B cell (primary cell): Measurements from ENCODE around the gene STAT1. TPM values are rescaled to one million over a fixed set of nuclear protein-coding genes. Genes with fewer than 3 reads are reported as not detected.
A peak's percentile ranks its signal among the peaks of the same experiment; 100 is the strongest.

Source experiments
- ATAC-seq: fragments of 200-7000 bp; cut with Tn5 transposase; one replicate; pipeline ENCODE4 v1.10.0; 2021; ENCODE audit warnings: low read depth, mild to moderate bottlenecking, moderate number of reproducible peaks, moderate library complexity
- CTCF ChIA-PET: fragments of 350-600 bp; sonication (Branson Sonifier 250); formaldehyde crosslinking; loops from one replicate; lab custom pipeline; 2021; ENCODE audit warnings: antibody characterized with exemption, inconsistent platforms; lab: Charles Lee
- POLR2A ChIA-PET: fragments of 350-600 bp; sonication (Branson Sonifier 250); formaldehyde crosslinking; loops from one replicate; lab custom pipeline; 2021; ENCODE audit warnings: antibody characterized with exemption; lab: Charles Lee
- DNase-seq: peaks from one replicate; pipeline ENCODE4 v3.0.0; 2013
- H2AFZ ChIP-seq: 2 replicates; pipeline ENCODE4 v1.6.1; 2012; ENCODE audit warnings: mild to moderate bottlenecking, low read depth, low read length; ENCODE audit not compliant: insufficient read depth, poor library complexity, severe bottlenecking
- H3K27ac ChIP-seq, 2 donors: 1 replicate in 1 of 2; 2 replicates in 1 of 2; pipeline ENCODE4 v1.5.1; 2012 to 2013; ENCODE audit warnings: low read length in 2 of 2, mild to moderate bottlenecking in 2 of 2, moderate library complexity in 1 of 2
- H3K27me3 ChIP-seq, 4 experiments: fragments of 200-600 bp in 1 of 4; sonication (generic) in 1 of 4; replicated peaks in 1 of 4; 1 replicate in 2 of 4; 2 replicates in 2 of 4; pipeline versions ENCODE4 v1.6.1 to v1.7.0; 2013 to 2016; ENCODE audit warnings: low read length in 3 of 4, mild to moderate bottlenecking in 2 of 4, mixed read lengths in 1 of 4, moderate library complexity in 1 of 4; ENCODE audit not compliant: insufficient read depth in 4 of 4, control insufficient read depth in 3 of 4; ENCODE audit errors: control extremely low read depth in 1 of 4
- H3K36me3 ChIP-seq, 2 experiments: replicated peaks in 1 of 2; 1 replicate in 1 of 2; 2 replicates in 1 of 2; pipeline versions ENCODE4 v1.6.1 to v1.7.1; 2013; ENCODE audit warnings: low read length in 1 of 2; ENCODE audit not compliant: insufficient read depth in 2 of 2, control insufficient read depth in 1 of 2; ENCODE audit errors: control extremely low read depth in 1 of 2, extremely low read depth in 1 of 2
- H3K4me1 ChIP-seq, 2 donors: fragments of 200-600 bp in 1 of 2; sonication (generic) in 1 of 2; 1 replicate in 1 of 2; 2 replicates in 1 of 2; pipeline versions ENCODE4 v1.5.1 to v1.6.1; 2013 to 2017; ENCODE audit warnings: low read length in 2 of 2; ENCODE audit not compliant: control insufficient read depth in 2 of 2, insufficient read depth in 2 of 2
- H3K4me2 ChIP-seq: replicated peaks from 2 replicates; pipeline ENCODE3; 2012; ENCODE audit warnings: mild to moderate bottlenecking, low read depth, low read length; ENCODE audit not compliant: poor library complexity, severe bottlenecking
- H3K4me3 ChIP-seq, 5 experiments: fragments of 200-600 bp in 1 of 5; sonication (generic) in 1 of 5; 1 replicate in 3 of 5; 2 replicates in 2 of 5; pipeline versions ENCODE4 v1.5.1 to v1.7.0; 2011 to 2016; ENCODE audit warnings: low read length in 4 of 5, mild to moderate bottlenecking in 4 of 5, low read depth in 2 of 5, control low read depth in 1 of 5, moderate library complexity in 1 of 5; ENCODE audit not compliant: insufficient read depth in 1 of 5; ENCODE audit errors: control extremely low read depth in 1 of 5, extremely low read depth in 1 of 5
- H3K79me2 ChIP-seq: fragments of 200-600 bp; sonication (generic); one replicate; pipeline ENCODE4 v1.6.0; 2016; ENCODE audit warnings: low read length; ENCODE audit not compliant: control insufficient read depth, insufficient read depth
- H3K9ac ChIP-seq: fragments of 200-600 bp; sonication (generic); 2 replicates; pipeline ENCODE4 v1.6.1; 2017; ENCODE audit warnings: mild to moderate bottlenecking, low read length, moderate library complexity
- H3K9me3 ChIP-seq, 3 donors: one replicate each; pipeline versions ENCODE4 v1.6.1 to v1.7.1; 2013; ENCODE audit warnings: low read length in 2 of 3; ENCODE audit not compliant: control insufficient read depth in 2 of 3, insufficient read depth in 1 of 3; ENCODE audit errors: control extremely low read depth in 1 of 3
- H4K20me1 ChIP-seq: 2 replicates; pipeline ENCODE4 v1.6.0; 2012; ENCODE audit warnings: mild to moderate bottlenecking, low read length; ENCODE audit not compliant: insufficient read depth, control insufficient read depth, poor library complexity, severe bottlenecking
- H3K27ac Mint-ChIP-seq: one replicate; pipeline ENCODE4 v1.8.0; 2021; ENCODE audit warnings: mixed read lengths
- H3K27me3 Mint-ChIP-seq: one replicate; pipeline ENCODE4 v1.8.0; 2021; ENCODE audit warnings: mixed read lengths
- H3K4me1 Mint-ChIP-seq: one replicate; pipeline ENCODE4 v1.8.0; 2021; ENCODE audit warnings: mixed read lengths
- H3K4me3 Mint-ChIP-seq: one replicate; pipeline ENCODE4 v1.8.0; 2021; ENCODE audit warnings: mixed read lengths
- H3K9me3 Mint-ChIP-seq: one replicate; pipeline ENCODE4 v1.8.0; 2022; ENCODE audit warnings: mixed read lengths; ENCODE audit not compliant: insufficient read depth
- EZH2 ChIP-seq: IDR thresholded peaks from 2 replicates; pipeline ENCODE4 v1.6.1; 2012; ENCODE audit warnings: borderline replicate concordance, low read depth, mild to moderate bottlenecking, moderate library complexity, low read length; ENCODE audit not compliant: insufficient read depth, poor library complexity, severe bottlenecking
- WGBS: methylation state at CpG from one replicate; pipeline ENCODE4 v1.1.5; 2013; ENCODE audit warnings: missing lambda C conversion rate; ENCODE audit not compliant: insufficient coverage; 5-methylcytosine and 5-hydroxymethylcytosine counted together
- intact Hi-C: fragments of 100-400 bp; cut with micrococcal nuclease; formaldehyde crosslinking; loops from one replicate; pipeline ENCODE4 v1.10.0; 2022
- polyA plus RNA-seq: library from polyadenylated mRNA; depleted of rRNA; stranded (reverse); fragments of >200 nt; gene quantifications from 2 replicates; pipeline ENCODE4 v1.2.3, GENCODE V29; 2012
- total RNA-seq, 2 donors: library from RNA; stranded (reverse); fragments of 120-200 nt in 1 of 2; gene quantifications; 1 replicate in 1 of 2; 2 replicates in 1 of 2; pipeline versions ENCODE4 v1.2.3 to v1.2.4, GENCODE V29; 2013 to 2022
- TF ChIP-seq, protein P1 (sequence below): fragments of 200-600 bp; IDR thresholded peaks from one replicate; pipeline ENCODE4 v1.8.0; 2022; ENCODE audit warnings: antibody characterized with exemption, mild to moderate bottlenecking

The STAT1 gene
- total and polyA plus RNA-seq, 2 donors (not counting 1 experiment from before 2014, with no cell fraction given) = 20.5 to 50.9 TPM

DNA sequence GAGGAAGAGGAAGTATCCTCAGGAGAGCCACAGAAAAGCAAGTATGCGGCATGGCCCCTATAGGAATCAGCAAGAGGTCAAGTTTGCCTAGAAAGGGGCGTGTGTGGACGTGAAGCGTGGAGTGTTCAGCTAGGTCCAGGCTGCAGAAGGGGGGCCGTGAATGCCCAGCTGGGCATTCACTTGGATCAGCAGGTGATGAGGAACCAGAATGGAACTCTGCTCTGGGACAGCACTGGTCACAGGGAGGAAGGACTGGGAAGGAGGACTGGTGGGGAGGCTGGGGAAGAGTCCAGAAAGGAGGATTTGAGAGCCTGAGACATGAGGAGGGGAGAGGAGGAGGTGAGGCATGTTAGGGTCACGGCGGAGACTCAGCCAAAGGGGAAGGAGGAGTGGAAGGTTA lies 19.8 kb downstream of the STAT1 start:
- no peak overlapping the region for H3K9ac ChIP-seq
- ATAC-seq (no peak), DNase-seq (no peak)
- Mint-ChIP-seq H3K27me3 (no peaks in the 10 kb centered on the region), H3K27ac (peak overlapping the region; percentile 18), H3K4me1 (no peaks in the 10 kb centered on the region), H3K4me3 (no peak overlapping the region), H3K9me3 (no peaks in the 10 kb centered on the region)
- no peak overlapping the region for H3K27ac ChIP-seq
- POLR2A ChIA-PET = no interaction called here
- H3K27me3 ChIP-seq = no peaks in the 10 kb centered on the region
- CTCF ChIA-PET = interaction anchor here (1.1 kb wide), 1 partner anchor 161 kb away, joined by 3 read pairs; no protein-coding TSS in a partner anchor
- 96% methylated on average over 7 of the region's 7 CpGs for WGBS
- no peak for TF ChIP-seq EZH2
- TF ChIP-seq, protein P1, sequence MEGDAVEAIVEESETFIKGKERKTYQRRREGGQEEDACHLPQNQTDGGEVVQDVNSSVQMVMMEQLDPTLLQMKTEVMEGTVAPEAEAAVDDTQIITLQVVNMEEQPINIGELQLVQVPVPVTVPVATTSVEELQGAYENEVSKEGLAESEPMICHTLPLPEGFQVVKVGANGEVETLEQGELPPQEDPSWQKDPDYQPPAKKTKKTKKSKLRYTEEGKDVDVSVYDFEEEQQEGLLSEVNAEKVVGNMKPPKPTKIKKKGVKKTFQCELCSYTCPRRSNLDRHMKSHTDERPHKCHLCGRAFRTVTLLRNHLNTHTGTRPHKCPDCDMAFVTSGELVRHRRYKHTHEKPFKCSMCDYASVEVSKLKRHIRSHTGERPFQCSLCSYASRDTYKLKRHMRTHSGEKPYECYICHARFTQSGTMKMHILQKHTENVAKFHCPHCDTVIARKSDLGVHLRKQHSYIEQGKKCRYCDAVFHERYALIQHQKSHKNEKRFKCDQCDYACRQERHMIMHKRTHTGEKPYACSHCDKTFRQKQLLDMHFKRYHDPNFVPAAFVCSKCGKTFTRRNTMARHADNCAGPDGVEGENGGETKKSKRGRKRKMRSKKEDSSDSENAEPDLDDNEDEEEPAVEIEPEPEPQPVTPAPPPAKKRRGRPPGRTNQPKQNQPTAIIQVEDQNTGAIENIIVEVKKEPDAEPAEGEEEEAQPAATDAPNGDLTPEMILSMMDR = no peak
- H2AFZ ChIP-seq = no peak overlapping the region
- peaks cover 0 to 5% (median 0%) of the 10 kb centered on the region in 3 donors for H3K9me3 ChIP-seq
- H3K4me2 ChIP-seq = no peak overlapping the region
- peaks cover 6% of the 10 kb centered on the region for H3K79me2 ChIP-seq
- intact Hi-C loops = no loop called here
- H3K4me1 ChIP-seq = no peaks in the 10 kb centered on the region
- no peaks in the 10 kb centered on the region for H4K20me1 ChIP-seq
- peaks cover 12 to 94% of the 10 kb centered on the region in 2 experiments for H3K36me3 ChIP-seq
- no peak overlapping the region for H3K4me3 ChIP-seq

DNA sequence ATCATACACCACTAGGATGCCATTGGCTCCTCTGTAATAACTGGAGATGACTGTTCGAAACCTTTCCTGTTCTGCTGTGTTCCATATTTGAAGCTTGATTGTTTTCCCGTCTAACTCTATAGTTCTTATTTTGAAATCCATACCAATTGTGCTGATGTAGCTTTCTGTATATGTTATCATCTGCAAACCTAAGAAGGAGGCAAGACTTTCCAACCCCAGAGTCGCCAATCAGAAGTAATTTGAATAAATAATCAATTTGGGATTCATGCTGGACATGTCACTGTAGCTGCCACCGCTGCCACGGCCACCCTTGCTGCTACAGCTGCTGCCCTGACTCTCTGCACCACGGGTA lies 20.7 kb downstream of the STAT1 start:
- TF ChIP-seq, protein P1 = no peak
- no peak for TF ChIP-seq EZH2
- intact Hi-C loops = no loop called here
- ChIA-PET CTCF (interaction anchor here (1.1 kb wide), 1 partner anchor 162 kb away, joined by 3 read pairs; no protein-coding TSS in a partner anchor), POLR2A (no interaction called here)
- Histone ChIP-seq H3K4me3 (no peak overlapping the region), H3K4me2 (no peak overlapping the region), H3K27me3 (no peaks in the 10 kb centered on the region), H3K36me3 (peaks cover 12 to 96% of the 10 kb centered on the region in 2 experiments), H4K20me1 (no peaks in the 10 kb centered on the region), H3K4me1 (no peaks in the 10 kb centered on the region), H3K79me2 (peaks cover 6% of the 10 kb centered on the region), H3K9ac (no peak overlapping the region), H2AFZ (no peak overlapping the region), H3K27ac (no peak overlapping the region), H3K9me3 (peaks cover 0 to 5% (median 0%) of the 10 kb centered on the region in 3 donors)
- 100% methylated on average over 3 of the region's 6 CpGs for WGBS
- DNase-seq (no peak), ATAC-seq (no peak)
- H3K27ac Mint-ChIP-seq = no peak overlapping the region
- no peaks in the 10 kb centered on the region for H3K9me3 Mint-ChIP-seq
- H3K4me3 Mint-ChIP-seq = no peak overlapping the region
- no peaks in the 10 kb centered on the region for H3K27me3 Mint-ChIP-seq
- no peaks in the 10 kb centered on the region for H3K4me1 Mint-ChIP-seq
